Esophagus squamous epithelium (tissue), 4 donors: ENCODE measurements around the gene POU2F1.

Source experiments
- CTCF ChIP-seq, 6 experiments: fragments of 450-650 bp in 4 of 6; fragments of 200-600 bp in 2 of 6; sonication (generic) in 2 of 6; IDR thresholded peaks; one replicate each; pipeline ENCODE4 v1.5.1; 2016 to 2019; ENCODE audit warnings: antibody characterized with exemption in 6 of 6, mild to moderate bottlenecking in 4 of 6, moderate library complexity in 4 of 6
- POLR2A ChIP-seq, 4 donors: fragments of 450-650 bp; IDR thresholded peaks; one replicate each; pipeline ENCODE4 v1.6.1; 2017; ENCODE audit warnings: antibody characterized with exemption in 4 of 4, mild to moderate bottlenecking in 4 of 4, moderate library complexity in 3 of 4

GRCh38 chr1:167423684-167424619 lies 203.3 kb downstream of the POU2F1 start:
- TF ChIP-seq POLR2A (IDR thresholded peaks at IDR 0.05) (no peak), CTCF (IDR thresholded peaks at IDR 0.05) (no peak)
